ENCODE results near the gene HOXC6.
A peak's percentile ranks its signal among the peaks of the same experiment; 100 is the strongest.

HOXC6 gene

DNA sequence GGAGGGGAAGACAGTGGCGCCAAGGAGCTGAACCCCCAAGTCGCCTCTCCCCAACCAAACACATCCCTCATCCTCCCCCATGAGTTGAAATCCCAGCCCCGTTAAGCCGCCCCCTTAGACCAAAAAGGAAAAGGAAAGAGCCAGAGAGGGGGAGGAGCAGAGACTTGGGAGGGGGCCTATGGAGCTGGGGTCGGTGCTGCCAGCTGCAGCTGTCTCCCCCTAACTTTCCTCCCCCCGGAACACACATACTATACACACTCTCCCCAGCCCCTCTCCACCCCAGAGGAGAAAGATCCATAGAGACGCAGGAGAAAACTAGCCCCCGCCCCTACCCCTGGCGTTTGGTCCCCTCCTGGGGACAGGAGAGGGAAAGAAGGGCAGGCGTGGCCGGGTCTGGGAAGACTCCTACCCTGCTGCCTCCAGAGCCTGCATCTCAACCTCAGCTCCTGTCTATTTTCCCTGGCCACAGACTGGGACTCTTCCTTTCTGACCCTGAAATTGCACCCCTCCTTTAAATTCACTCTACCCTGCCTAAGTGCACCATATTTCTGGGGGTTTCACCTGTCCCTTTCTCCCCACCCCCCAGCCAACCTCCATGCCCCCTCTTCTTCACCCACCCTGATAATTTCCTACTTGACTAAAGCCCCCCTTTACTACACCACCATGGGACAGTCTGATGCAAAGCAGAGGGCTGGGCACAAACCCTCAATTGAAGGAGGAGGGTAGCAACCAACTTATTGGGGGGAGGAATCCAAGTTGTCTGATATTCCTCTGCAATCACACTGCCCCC, 29.9 kb upstream of the HOXC6 start (continued):
- TF ChIP-seq PRDM10 (tag by site-specific recombination; IDR thresholded peaks at IDR 0.05) (peak; percentile 99), ZNF211 (tag by site-specific recombination; IDR thresholded peaks at IDR 0.05; ENCODE audit: low read depth) (no peak), GLIS2 (tag by site-specific recombination; IDR thresholded peaks at IDR 0.05) (peak; percentile 92), MZF1 (tag by site-specific recombination; IDR thresholded peaks at IDR 0.05; ENCODE audit: borderline replicate concordance) (0 out of 2 replicates have a peak, but pooled peaks have one; percentile 10), SP2 (tag by site-specific recombination; IDR thresholded peaks at IDR 0.05) (peak; percentile 52), ZNF175 (tag by site-specific recombination; IDR thresholded peaks at IDR 0.05) (no peak), PRDM1 (tag by site-specific recombination; IDR thresholded peaks at IDR 0.05) (peak; percentile 75), ZBTB48 (tag by site-specific recombination; IDR thresholded peaks at IDR 0.05) (peak; percentile 45; the same call in 1 of the 2 replicates), ZNF341 (tag by site-specific recombination; IDR thresholded peaks at IDR 0.05; ENCODE audit: low read depth) (peak; percentile 17; the same call in 1 of the 2 replicates), ZNF600 (tag by site-specific recombination; IDR thresholded peaks at IDR 0.05) (peak; percentile 98), ZXDB (tag by site-specific recombination; IDR thresholded peaks at IDR 0.05) (peak; percentile 34; the same call in 1 of the 2 replicates), ZNF704 (tag by site-specific recombination; IDR thresholded peaks at IDR 0.05) (no peak)
- TF ChIP-seq, protein P1, sequence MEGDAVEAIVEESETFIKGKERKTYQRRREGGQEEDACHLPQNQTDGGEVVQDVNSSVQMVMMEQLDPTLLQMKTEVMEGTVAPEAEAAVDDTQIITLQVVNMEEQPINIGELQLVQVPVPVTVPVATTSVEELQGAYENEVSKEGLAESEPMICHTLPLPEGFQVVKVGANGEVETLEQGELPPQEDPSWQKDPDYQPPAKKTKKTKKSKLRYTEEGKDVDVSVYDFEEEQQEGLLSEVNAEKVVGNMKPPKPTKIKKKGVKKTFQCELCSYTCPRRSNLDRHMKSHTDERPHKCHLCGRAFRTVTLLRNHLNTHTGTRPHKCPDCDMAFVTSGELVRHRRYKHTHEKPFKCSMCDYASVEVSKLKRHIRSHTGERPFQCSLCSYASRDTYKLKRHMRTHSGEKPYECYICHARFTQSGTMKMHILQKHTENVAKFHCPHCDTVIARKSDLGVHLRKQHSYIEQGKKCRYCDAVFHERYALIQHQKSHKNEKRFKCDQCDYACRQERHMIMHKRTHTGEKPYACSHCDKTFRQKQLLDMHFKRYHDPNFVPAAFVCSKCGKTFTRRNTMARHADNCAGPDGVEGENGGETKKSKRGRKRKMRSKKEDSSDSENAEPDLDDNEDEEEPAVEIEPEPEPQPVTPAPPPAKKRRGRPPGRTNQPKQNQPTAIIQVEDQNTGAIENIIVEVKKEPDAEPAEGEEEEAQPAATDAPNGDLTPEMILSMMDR (tag by site-specific recombination; IDR thresholded peaks at IDR 0.05), result 0 out of 2 replicates have a peak, but pooled peaks have one; percentile 53

DNA sequence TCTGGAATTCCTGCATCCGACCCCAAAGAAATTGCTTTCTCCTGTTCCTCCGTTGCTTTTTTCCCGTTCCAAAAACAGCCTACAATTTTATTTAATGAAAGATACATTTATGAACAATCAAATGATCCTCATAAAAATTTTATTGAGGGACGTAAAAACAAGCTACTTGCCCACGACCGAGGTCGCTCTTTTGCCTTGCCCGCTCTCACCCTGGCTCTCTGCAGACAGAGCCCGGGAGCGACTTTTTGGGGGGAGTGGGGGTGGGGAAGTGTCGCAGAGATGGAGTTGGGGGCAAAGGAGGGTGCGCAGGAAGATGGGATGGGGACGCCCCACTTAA, 29.4 kb upstream of the HOXC6 start:
- TF ChIP-seq HOXA7 (CRISPR knock-in tag; IDR thresholded peaks at IDR 0.05; ENCODE audit: borderline replicate concordance) (no peak), IKZF3 (tag by site-specific recombination; IDR thresholded peaks at IDR 0.05) (peak; percentile 19; the same call in 1 of the 2 replicates), PRDM6 (tag by site-specific recombination; IDR thresholded peaks at IDR 0.05) (peak; percentile 87), GLIS2 (tag by site-specific recombination; IDR thresholded peaks at IDR 0.05) (no peak), ZNF341 (tag by site-specific recombination; IDR thresholded peaks at IDR 0.05; ENCODE audit: low read depth) (peak; percentile 9; the same call in 1 of the 2 replicates), KLF10 (tag by site-specific recombination; IDR thresholded peaks at IDR 0.05) (0 out of 2 replicates have a peak, but pooled peaks have one; percentile 10), ZNF596 (tag by site-specific recombination; IDR thresholded peaks at IDR 0.05) (peak; percentile 68; the same call in 1 of the 2 replicates), FEZF1 (tag by site-specific recombination; IDR thresholded peaks at IDR 0.05) (peak; percentile 78), SP3 (tag by site-specific recombination; IDR thresholded peaks at IDR 0.05) (no peak)
- TF ChIP-seq, protein P1 (tag by site-specific recombination; IDR thresholded peaks at IDR 0.05), result no peak; the same call in 1 of the 2 replicates
- TF ChIP-seq, protein P2, sequence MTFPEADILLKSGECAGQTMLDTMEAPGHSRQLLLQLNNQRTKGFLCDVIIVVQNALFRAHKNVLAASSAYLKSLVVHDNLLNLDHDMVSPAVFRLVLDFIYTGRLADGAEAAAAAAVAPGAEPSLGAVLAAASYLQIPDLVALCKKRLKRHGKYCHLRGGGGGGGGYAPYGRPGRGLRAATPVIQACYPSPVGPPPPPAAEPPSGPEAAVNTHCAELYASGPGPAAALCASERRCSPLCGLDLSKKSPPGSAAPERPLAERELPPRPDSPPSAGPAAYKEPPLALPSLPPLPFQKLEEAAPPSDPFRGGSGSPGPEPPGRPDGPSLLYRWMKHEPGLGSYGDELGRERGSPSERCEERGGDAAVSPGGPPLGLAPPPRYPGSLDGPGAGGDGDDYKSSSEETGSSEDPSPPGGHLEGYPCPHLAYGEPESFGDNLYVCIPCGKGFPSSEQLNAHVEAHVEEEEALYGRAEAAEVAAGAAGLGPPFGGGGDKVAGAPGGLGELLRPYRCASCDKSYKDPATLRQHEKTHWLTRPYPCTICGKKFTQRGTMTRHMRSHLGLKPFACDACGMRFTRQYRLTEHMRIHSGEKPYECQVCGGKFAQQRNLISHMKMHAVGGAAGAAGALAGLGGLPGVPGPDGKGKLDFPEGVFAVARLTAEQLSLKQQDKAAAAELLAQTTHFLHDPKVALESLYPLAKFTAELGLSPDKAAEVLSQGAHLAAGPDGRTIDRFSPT (tag by site-specific recombination; IDR thresholded peaks at IDR 0.05), result peak; percentile 54; the same call in 1 of the 2 replicates
- peaks cover 8 to 12% of the 10 kb centered on the region in 2 experiments; a peak in 2 of 3 replicates for H3K36me3 ChIP-seq (ENCODE audit: control insufficient read depth in 2 of 2, insufficient read depth in 1 of 2, low read length in 2 of 2)
- peak overlapping the region; percentile 47 for H3K27ac ChIP-seq (ENCODE audit: extremely low read depth, low read depth, low read length)
- H3K4me1 ChIP-seq (ENCODE audit: control insufficient read depth, insufficient read depth, low read length), result peaks cover 41% of the 10 kb centered on the region
- H3K9me3 ChIP-seq (ENCODE audit: control insufficient read depth, insufficient read depth, low read depth, low read length), result no peaks in the 10 kb centered on the region
- POLR2A ChIA-PET, result interaction anchor here (1.4 to 3.7 kb wide), 4 partner anchors 13 to 208 kb away, joined by 3 to 34 read pairs (median 12); partner anchors contain the start of genes HOXC10 and SMUG1
- CTCF ChIA-PET, result interaction anchor here (0.6 to 6.7 kb wide), 12 partner anchors 10 to 769 kb away, joined by 3 to 49 read pairs (median 3); partner anchors contain the start of genes HOXC10 and HOXC8
- peak overlapping the region; percentile 94 for H3K4me3 ChIP-seq (ENCODE audit: low read depth, low read length)
